Measurements from ENCODE around the gene PLEK.

PLEK gene

GRCh38 chr2:68416081-68416675 lies 51.1 kb downstream of the PLEK start:
- DNase-seq (ENCODE audit: low spot score): no peak

GRCh38 chr2:68417926-68418325 lies 52.8 kb downstream of the PLEK start:
- no peak for DNase-seq (ENCODE audit: low spot score)

- DNase-seq (ENCODE audit: low spot score): no peak
Measured at GRCh38 chr2:68418419-68418818, 53.3 kb downstream of the PLEK start.

- no peak for DNase-seq (ENCODE audit: low spot score)
Measured at GRCh38 chr2:68418855-68419254, 53.8 kb downstream of the PLEK start.

GRCh38 chr2:68420254-68420910 lies 55.3 kb downstream of the PLEK start:
- no peak for DNase-seq (ENCODE audit: low spot score)

- DNase-seq (ENCODE audit: low spot score): no peak
Measured at GRCh38 chr2:68423966-68424650, 59.0 kb downstream of the PLEK start.

GRCh38 chr2:68425503-68425902 lies 60.4 kb downstream of the PLEK start:
- DNase-seq (ENCODE audit: low spot score): no peak

- DNase-seq (ENCODE audit: low spot score): no peak
Measured at GRCh38 chr2:68426446-68426845, 61.4 kb downstream of the PLEK start.

- no peak for DNase-seq (ENCODE audit: low spot score)
Measured at GRCh38 chr2:68426848-68427579, 61.9 kb downstream of the PLEK start.

- no peak for DNase-seq (ENCODE audit: low spot score)
Measured at GRCh38 chr2:68428126-68428525, 63.0 kb downstream of the PLEK start.

GRCh38 chr2:68428746-68429145 lies 63.7 kb downstream of the PLEK start:
- DNase-seq (ENCODE audit: low spot score): no peak

- DNase-seq (ENCODE audit: low spot score): no peak
Measured at GRCh38 chr2:68429311-68429826, 64.3 kb downstream of the PLEK start.

- DNase-seq (ENCODE audit: low spot score): no peak
Measured at GRCh38 chr2:68431316-68431972, 66.4 kb downstream of the PLEK start.

- no peak for DNase-seq (ENCODE audit: low spot score)
Measured at GRCh38 chr2:68432696-68433658, 67.9 kb downstream of the PLEK start.

GRCh38 chr2:68434981-68435380 lies 69.9 kb downstream of the PLEK start:
- DNase-seq (ENCODE audit: low spot score): no peak

GRCh38 chr2:68435615-68436014 lies 70.5 kb downstream of the PLEK start:
- DNase-seq (ENCODE audit: low spot score): no peak

GRCh38 chr2:68436270-68436669 lies 71.2 kb downstream of the PLEK start:
- no peak for DNase-seq (ENCODE audit: low spot score)

GRCh38 chr2:68438455-68439303 lies 73.6 kb downstream of the PLEK start:
- no peak for DNase-seq (ENCODE audit: low spot score)

GRCh38 chr2:68441179-68441993 lies 76.3 kb downstream of the PLEK start:
- peak; percentile 43 for DNase-seq (ENCODE audit: low spot score)

Data from HuH-7 (cell line).